Heart left ventricle (tissue), 13 donors: Measurements from ENCODE around the gene ARRDC1.

Source experiments
- POLR2A ChIP-seq, 2 donors: fragments of 450-650 bp; IDR thresholded peaks; one replicate each; pipeline ENCODE4 v1.6.1; 2017; ENCODE audit warnings: antibody characterized with exemption in 2 of 2, mild to moderate bottlenecking in 2 of 2, moderate library complexity in 2 of 2
- TF ChIP-seq, protein P1 (sequence below), 12 donors: fragments of 200-600 bp; sonication (generic) in 4 of 12; IDR thresholded peaks; one replicate each; pipeline versions ENCODE4 v1.5.0 to v1.8.0; 2018 to 2022; ENCODE audit warnings: antibody characterized with exemption in 12 of 12, mild to moderate bottlenecking in 5 of 12
- donor health status: ischemic (EF 13 %, LVEDD 7.1; RV severe dilation, severe dysfunction).
- donor health status: DM: no; HTN: yes; CAD: no.
- donor health status: DM: no; HTN: no; CAD: no.
- donor health status: ischemic (EF 25% LVEDD 6.9; RV normal size, moderate dysfunction).
- donor health status: ischemic (EF 25% LVEDD 5.7; RV mildly dilated, moderate dysfunction).
- donor health status: ischemic (EF 35%, LVEDD 5.7; RV mildly dilated, moderate dysfunction).
- donor health status: nonischemic (EF 11% LVEDD 7.7; RV severe dilation, severe dysfunction).
- donor health status: DM: yes; HTN: yes; CAD: no.
- donor health status: PGD.
- donor health status: ischemic (EF 29% LVEDD 5.4; RV normal size, mild dysfunction).
- donor health status: nonischemic (EF 23%, LVEDD 6.1; RV moderate dilation, normal function).

- TF ChIP-seq, protein P1, sequence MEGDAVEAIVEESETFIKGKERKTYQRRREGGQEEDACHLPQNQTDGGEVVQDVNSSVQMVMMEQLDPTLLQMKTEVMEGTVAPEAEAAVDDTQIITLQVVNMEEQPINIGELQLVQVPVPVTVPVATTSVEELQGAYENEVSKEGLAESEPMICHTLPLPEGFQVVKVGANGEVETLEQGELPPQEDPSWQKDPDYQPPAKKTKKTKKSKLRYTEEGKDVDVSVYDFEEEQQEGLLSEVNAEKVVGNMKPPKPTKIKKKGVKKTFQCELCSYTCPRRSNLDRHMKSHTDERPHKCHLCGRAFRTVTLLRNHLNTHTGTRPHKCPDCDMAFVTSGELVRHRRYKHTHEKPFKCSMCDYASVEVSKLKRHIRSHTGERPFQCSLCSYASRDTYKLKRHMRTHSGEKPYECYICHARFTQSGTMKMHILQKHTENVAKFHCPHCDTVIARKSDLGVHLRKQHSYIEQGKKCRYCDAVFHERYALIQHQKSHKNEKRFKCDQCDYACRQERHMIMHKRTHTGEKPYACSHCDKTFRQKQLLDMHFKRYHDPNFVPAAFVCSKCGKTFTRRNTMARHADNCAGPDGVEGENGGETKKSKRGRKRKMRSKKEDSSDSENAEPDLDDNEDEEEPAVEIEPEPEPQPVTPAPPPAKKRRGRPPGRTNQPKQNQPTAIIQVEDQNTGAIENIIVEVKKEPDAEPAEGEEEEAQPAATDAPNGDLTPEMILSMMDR (IDR thresholded peaks at IDR 0.05): no peak
- no peak for TF ChIP-seq POLR2A (IDR thresholded peaks at IDR 0.05)
These were observed 31.3 kb upstream of the ARRDC1 start for GRCh38 chr9:137574192-137574591.
